Sigmoid colon (tissue), 7 donors: ENCODE results near the gene KLHDC8A. TPM values are rescaled to one million over a fixed set of nuclear protein-coding genes. Genes with fewer than 3 reads are reported as not detected.

ENCODE experiments used
- DNase-seq: peaks from one replicate; pipeline ENCODE4 v3.0.0-alpha.2; 2019
- H3K27ac ChIP-seq, 4 donors: fragments of 200-600 bp; sonication (generic); one replicate each; pipeline ENCODE4 v1.5.1; 2016 to 2019; ENCODE audit warnings: mild to moderate bottlenecking in 1 of 4
- H3K27me3 ChIP-seq, 3 donors: fragments of 200-600 bp; sonication (generic); one replicate each; pipeline ENCODE4 v1.5.1; 2019; ENCODE audit warnings: mild to moderate bottlenecking in 1 of 3
- H3K36me3 ChIP-seq, 4 donors: fragments of 200-600 bp; sonication (generic); one replicate each; pipeline ENCODE4 v1.5.1; 2016 to 2019
- H3K4me1 ChIP-seq, 4 donors: fragments of 200-600 bp; sonication (generic); one replicate each; pipeline ENCODE4 v1.5.1; 2017 to 2019
- H3K4me3 ChIP-seq, 4 donors: fragments of 200-600 bp; sonication (generic); one replicate each; pipeline ENCODE4 v1.5.1; 2017 to 2019; ENCODE audit warnings: mild to moderate bottlenecking in 2 of 4, moderate library complexity in 1 of 4
- H3K9me3 ChIP-seq, 4 donors: fragments of 200-600 bp in 3 of 4; sonication (generic) in 3 of 4; one replicate each; pipeline versions ENCODE4 v1.5.1 to v1.6.1; 2013 to 2019
- EP300 ChIP-seq, 4 donors: sonication (generic); formaldehyde crosslinking; IDR thresholded peaks; one replicate each; pipeline ENCODE4 v1.6.1; 2017; ENCODE audit warnings: antibody characterized with exemption in 4 of 4
- POLR2A ChIP-seq, 2 donors: fragments of 450-650 bp; IDR thresholded peaks; one replicate each; pipeline ENCODE4 v1.6.1; 2016; ENCODE audit warnings: antibody characterized with exemption in 2 of 2, mild to moderate bottlenecking in 2 of 2, moderate library complexity in 2 of 2
- POLR2AphosphoS5 ChIP-seq, 4 donors: sonication (generic); formaldehyde crosslinking; IDR thresholded peaks; one replicate each; pipeline ENCODE4 v1.6.1; 2017; ENCODE audit warnings: antibody characterized with exemption in 4 of 4
- WGBS, 2 donors: extraction: QIAGEN DNeasy Blood & Tissue Kit; methylation state at CpG; one replicate each; pipeline ENCODE4 v1.1.7; 2013; 5-methylcytosine and 5-hydroxymethylcytosine counted together
- intact Hi-C: fragments of 100-400 bp; cut with DNase I; formaldehyde crosslinking; loops from one replicate; pipeline ENCODE4 v1.15.1; 2023
- polyA plus RNA-seq, 3 donors: library from polyadenylated mRNA; stranded (reverse); fragments of 200-250 nt; gene quantifications; one replicate each; pipeline ENCODE4 v1.2.3, GENCODE V29; 2013
- total RNA-seq, 4 donors: library from RNA; depleted of rRNA; stranded (reverse); fragments of >200 nt; gene quantifications; one replicate each; pipeline ENCODE4 v1.1.0, GENCODE V29; 2016
- TF ChIP-seq, protein P1 (sequence below), 4 experiments: fragments of 450-650 bp in 3 of 4; fragments of 200-600 bp in 1 of 4; IDR thresholded peaks; one replicate each; pipeline ENCODE4 v1.5.1; 2016 to 2019; ENCODE audit warnings: antibody characterized with exemption in 4 of 4, mild to moderate bottlenecking in 3 of 4, moderate library complexity in 2 of 4
- donor health status: healthy with polysubstance abuse.
- donor health status: Bipolar disorder and iron deficiency.
- donor health status: healthy.

The KLHDC8A gene
- total and polyA plus RNA-seq, 7 donors: 0.69 to 1.7 (median 1.3) TPM; not detected in 1

DNA sequence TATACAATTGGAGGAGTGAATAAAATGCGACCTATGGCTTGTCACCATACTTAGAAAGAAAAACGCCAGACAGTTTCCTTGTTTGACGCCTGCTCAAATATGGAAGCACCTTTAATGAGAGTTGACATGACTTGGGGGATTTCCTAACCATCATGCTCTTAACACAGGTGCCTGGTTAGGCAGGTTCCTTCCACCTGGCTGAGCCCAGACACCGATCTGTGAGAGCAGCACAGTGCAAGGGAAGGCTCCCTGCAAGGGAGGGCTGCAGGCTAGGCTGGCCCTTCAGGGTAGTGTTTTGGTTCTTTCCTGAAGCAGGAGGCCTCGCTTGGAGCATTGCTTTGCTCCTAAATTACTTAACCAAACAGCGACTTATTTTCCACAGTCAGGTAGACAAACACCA, 24.6 kb upstream of the KLHDC8A start:
- Histone ChIP-seq H3K27ac (no peak overlapping the region), H3K4me3 (no peak overlapping the region), H3K36me3 (no peaks in the 10 kb centered on the region), H3K27me3 (no peaks in the 10 kb centered on the region), H3K4me1 (peaks cover 0 to 2% (median under 1%) of the 10 kb centered on the region in 4 donors), H3K9me3 (no peaks in the 10 kb centered on the region)
- intact Hi-C loops: no loop called here
- WGBS, 2 donors: 62 to 79% methylated on average over 6 of the region's 6 CpGs
- TF ChIP-seq POLR2AphosphoS5 (IDR thresholded peaks at IDR 0.05) (no peak), POLR2A (IDR thresholded peaks at IDR 0.05) (no peak), EP300 (IDR thresholded peaks at IDR 0.05) (no peak)
- TF ChIP-seq, protein P1, sequence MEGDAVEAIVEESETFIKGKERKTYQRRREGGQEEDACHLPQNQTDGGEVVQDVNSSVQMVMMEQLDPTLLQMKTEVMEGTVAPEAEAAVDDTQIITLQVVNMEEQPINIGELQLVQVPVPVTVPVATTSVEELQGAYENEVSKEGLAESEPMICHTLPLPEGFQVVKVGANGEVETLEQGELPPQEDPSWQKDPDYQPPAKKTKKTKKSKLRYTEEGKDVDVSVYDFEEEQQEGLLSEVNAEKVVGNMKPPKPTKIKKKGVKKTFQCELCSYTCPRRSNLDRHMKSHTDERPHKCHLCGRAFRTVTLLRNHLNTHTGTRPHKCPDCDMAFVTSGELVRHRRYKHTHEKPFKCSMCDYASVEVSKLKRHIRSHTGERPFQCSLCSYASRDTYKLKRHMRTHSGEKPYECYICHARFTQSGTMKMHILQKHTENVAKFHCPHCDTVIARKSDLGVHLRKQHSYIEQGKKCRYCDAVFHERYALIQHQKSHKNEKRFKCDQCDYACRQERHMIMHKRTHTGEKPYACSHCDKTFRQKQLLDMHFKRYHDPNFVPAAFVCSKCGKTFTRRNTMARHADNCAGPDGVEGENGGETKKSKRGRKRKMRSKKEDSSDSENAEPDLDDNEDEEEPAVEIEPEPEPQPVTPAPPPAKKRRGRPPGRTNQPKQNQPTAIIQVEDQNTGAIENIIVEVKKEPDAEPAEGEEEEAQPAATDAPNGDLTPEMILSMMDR (IDR thresholded peaks at IDR 0.05): no peak
- no peak for DNase-seq

DNA sequence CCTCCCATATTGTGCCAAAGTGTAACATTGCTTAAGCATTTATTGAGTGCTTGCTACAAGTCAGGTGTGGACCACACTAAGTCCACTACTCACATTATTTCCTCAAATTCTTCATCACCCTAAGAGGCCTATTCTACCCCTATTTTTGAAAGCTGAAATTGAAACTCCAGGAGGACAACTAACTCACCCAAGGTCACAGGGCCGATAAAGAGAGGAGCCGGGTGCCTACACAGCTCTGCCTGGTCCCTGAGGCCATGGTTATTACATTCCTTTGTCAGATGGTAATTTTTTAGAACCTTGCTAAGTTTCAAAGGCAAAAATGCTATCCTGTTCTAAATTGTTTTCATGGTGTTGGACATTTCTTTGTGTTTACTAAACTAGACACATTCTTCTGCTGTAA, 24.2 kb upstream of the KLHDC8A start:
- Histone ChIP-seq H3K27me3 (no peaks in the 10 kb centered on the region), H3K36me3 (no peaks in the 10 kb centered on the region), H3K27ac (no peak overlapping the region), H3K9me3 (no peaks in the 10 kb centered on the region), H3K4me3 (no peak overlapping the region), H3K4me1 (peaks cover 0 to 6% (median 4%) of the 10 kb centered on the region in 4 donors)
- DNase-seq: no peak
- TF ChIP-seq, protein P1 (IDR thresholded peaks at IDR 0.05): no peak
- no peak for TF ChIP-seq POLR2AphosphoS5 (IDR thresholded peaks at IDR 0.05)
- TF ChIP-seq EP300 (IDR thresholded peaks at IDR 0.05): no peak
- TF ChIP-seq POLR2A (IDR thresholded peaks at IDR 0.05): no peak
- 44 to 67% methylated on average over 2 of the region's 2 CpGs for WGBS, 2 donors
- intact Hi-C loops: no loop called here

DNA sequence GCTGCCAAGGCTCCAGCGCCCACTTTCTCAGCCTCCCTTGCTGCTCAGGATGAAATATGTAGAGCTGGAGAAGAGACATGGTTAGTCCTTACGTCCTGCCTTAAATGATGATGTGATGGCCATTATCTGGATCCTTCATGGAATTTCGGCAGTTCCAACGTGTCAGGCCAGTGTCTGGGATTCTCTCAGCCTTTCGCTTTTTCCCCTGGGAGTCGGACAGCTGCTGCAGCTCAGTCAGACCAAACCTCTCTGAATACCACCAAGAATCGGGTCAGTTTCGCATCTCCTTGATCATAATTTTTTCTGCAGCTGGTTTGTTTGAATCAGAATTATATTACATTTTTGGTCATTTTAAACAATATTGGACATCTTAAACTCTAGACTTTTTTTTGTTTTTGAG, 22.3 kb upstream of the KLHDC8A start:
- DNase-seq: no peak
- Histone ChIP-seq H3K9me3 (no peaks in the 10 kb centered on the region), H3K4me3 (no peak overlapping the region), H3K4me1 (peaks cover 0 to 17% (median 5%) of the 10 kb centered on the region in 4 donors), H3K36me3 (no peaks in the 10 kb centered on the region), H3K27me3 (peaks cover 0 to 11% (median 0%) of the 10 kb centered on the region in 3 donors), H3K27ac (no peak overlapping the region)
- WGBS, 2 donors: 75 to 85% methylated on average over 8 of the region's 8 CpGs
- intact Hi-C loops: no loop called here
- no peak for TF ChIP-seq EP300 (IDR thresholded peaks at IDR 0.05)
- no peak for TF ChIP-seq POLR2AphosphoS5 (IDR thresholded peaks at IDR 0.05)
- no peak for TF ChIP-seq POLR2A (IDR thresholded peaks at IDR 0.05)
- TF ChIP-seq, protein P1 (IDR thresholded peaks at IDR 0.05): no peak

DNA sequence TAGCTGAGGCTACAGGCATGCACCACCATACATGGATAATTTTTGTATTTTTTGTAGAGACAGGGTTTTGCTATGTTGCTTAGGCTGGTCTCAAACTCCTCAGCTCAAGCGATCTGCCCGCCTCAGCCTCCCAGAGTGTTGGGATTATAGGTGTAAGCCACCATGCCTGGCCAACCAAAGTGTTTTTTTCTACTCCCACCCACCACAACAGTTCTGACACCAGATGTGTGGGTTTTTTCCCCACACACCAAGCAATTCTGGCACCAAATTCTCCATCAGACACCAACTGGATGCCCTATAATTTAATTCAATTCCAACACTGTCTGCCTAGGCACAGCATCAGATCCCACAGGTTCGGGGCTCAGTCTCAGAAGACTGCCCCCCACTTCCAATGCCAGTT, 20.6 kb upstream of the KLHDC8A start:
- intact Hi-C loops: no loop called here
- Histone ChIP-seq H3K4me3 (no peak overlapping the region), H3K27ac (no peak overlapping the region), H3K36me3 (no peaks in the 10 kb centered on the region), H3K9me3 (no peaks in the 10 kb centered on the region), H3K27me3 (peaks cover 0 to 25% (median 0%) of the 10 kb centered on the region in 3 donors), H3K4me1 (peaks cover 0 to 27% (median 11%) of the 10 kb centered on the region in 4 donors)
- no peak for DNase-seq
- 90 to 95% methylated on average over 3 of the region's 3 CpGs for WGBS, 2 donors
- TF ChIP-seq POLR2AphosphoS5 (IDR thresholded peaks at IDR 0.05) (no peak), EP300 (IDR thresholded peaks at IDR 0.05) (no peak), POLR2A (IDR thresholded peaks at IDR 0.05) (no peak)
- TF ChIP-seq, protein P1 (IDR thresholded peaks at IDR 0.05): no peak

DNA sequence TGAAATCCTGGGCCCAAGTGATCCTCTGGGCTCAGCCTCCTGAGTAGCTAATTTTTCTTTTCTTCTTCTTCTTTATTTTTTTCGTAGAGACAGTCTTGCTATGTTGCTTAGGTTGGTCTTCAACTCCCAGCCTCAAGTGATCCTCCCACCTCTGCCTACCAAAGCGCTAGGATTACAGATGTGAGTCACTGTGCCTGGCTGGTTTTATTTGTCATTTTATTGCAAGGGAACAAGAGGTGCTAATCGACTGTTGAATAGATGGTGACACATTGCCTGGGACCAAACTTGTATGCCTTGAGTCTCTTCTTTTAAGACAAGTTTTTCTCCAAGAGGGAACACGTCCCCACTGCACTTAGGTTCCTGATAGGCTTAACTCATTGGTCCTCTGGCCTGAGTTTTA, 20.0 kb upstream of the KLHDC8A start:
- intact Hi-C loops: no loop called here
- no peaks in the 10 kb centered on the region for H3K9me3 ChIP-seq
- H3K27ac ChIP-seq: no peak overlapping the region
- no peak overlapping the region for H3K4me3 ChIP-seq
- peaks cover 0 to 26% (median 0%) of the 10 kb centered on the region in 3 donors for H3K27me3 ChIP-seq
- TF ChIP-seq POLR2A (IDR thresholded peaks at IDR 0.05) (no peak), EP300 (IDR thresholded peaks at IDR 0.05) (no peak), POLR2AphosphoS5 (IDR thresholded peaks at IDR 0.05) (no peak)
- TF ChIP-seq, protein P1 (IDR thresholded peaks at IDR 0.05): no peak
- H3K36me3 ChIP-seq: no peaks in the 10 kb centered on the region
- no peak for DNase-seq
- WGBS, 2 donors: 40 to 65% methylated on average over 4 of the region's 4 CpGs
- H3K4me1 ChIP-seq: peaks cover 0 to 27% (median 11%) of the 10 kb centered on the region in 4 donors
